NOMO-1 treated with dmso at 0.1 percent for 144 hours (cell line): ENCODE data around the gene PLA2G2E.
"Not testable (repeated sequence)": the region's sequence is repeated elsewhere in the genome, so short reads cannot be mapped to it uniquely, and the experiment has no call there.

Source experiments
- DNase-seq: peaks from one replicate; lab custom pipeline; 2025; ENCODE audit not compliant: unreplicated experiment; lab: John Stamatoyannopoulos, UW

PLA2G2E gene

GRCh38 chr1:19888112-19888511, 35.3 kb downstream of the PLA2G2E start:
- no peak for DNase-seq

- DNase-seq, result no peak
Measured at GRCh38 chr1:19885821-19886220, 37.6 kb downstream of the PLA2G2E start.

- no peak for DNase-seq
Measured at GRCh38 chr1:19884312-19884711, 39.1 kb downstream of the PLA2G2E start.

- DNase-seq, result peak; percentile 97
Measured at GRCh38 chr1:19882111-19883071, 41.0 kb downstream of the PLA2G2E start, which contains the start of gene OTUD3. TSS of gene OTUD3 (plus strand) at chr1:19882395. CDS start at chr1:19882514, 119 bp downstream.

GRCh38 chr1:19880841-19881240, 42.6 kb downstream of the PLA2G2E start:
- not testable (repeated sequence) for DNase-seq

- no peak for DNase-seq
Measured at GRCh38 chr1:19879661-19880060, 43.8 kb downstream of the PLA2G2E start.

GRCh38 chr1:19879227-19879626, 44.2 kb downstream of the PLA2G2E start:
- no peak for DNase-seq

GRCh38 chr1:19878637-19878985, 44.8 kb downstream of the PLA2G2E start:
- no peak for DNase-seq

- no peak for DNase-seq
Measured at GRCh38 chr1:19877821-19878636, 45.4 kb downstream of the PLA2G2E start.

- DNase-seq, result no peak
Measured at GRCh38 chr1:19877181-19877750, 46.2 kb downstream of the PLA2G2E start.

GRCh38 chr1:19872190-19872589, 51.2 kb downstream of the PLA2G2E start:
- no peak for DNase-seq
